IMR-90 (cell line): ENCODE measurements around the gene SLC26A11. TPM values are rescaled to one million over a fixed set of nuclear protein-coding genes. Genes with fewer than 3 reads are reported as not detected.

Experiments
- ATAC-seq: fragments of 200-7000 bp; cut with Tn5 transposase; 2 replicates; pipeline ENCODE4 v1.9.1; 2020; ENCODE audit warnings: low read depth, mild to moderate bottlenecking, moderate library complexity
- BruUV-seq: library from RNA; stranded (reverse); fragments of 400-500 nt; replicated peaks from 2 replicates; lab custom pipeline; 2021; lab: Mats Ljungman, UMichigan
- CTCF ChIA-PET: fragments of 300-600 bp; formaldehyde crosslinking; extraction: SDS; loops from one replicate; lab custom pipeline; 2021; ENCODE audit warnings: antibody characterized with exemption; lab: Yijun Ruan, JAX
- POLR2A ChIA-PET: fragments of 300-600 bp; sonication (Branson Sonifier 250); formaldehyde crosslinking; loops from one replicate; lab custom pipeline; 2022; ENCODE audit warnings: antibody characterized with exemption; ENCODE audit not compliant: unreplicated experiment; lab: Charles Lee
- DNase-seq: peaks from one replicate; pipeline ENCODE4 v3.0.0; 2013
- H2AFZ ChIP-seq: replicated peaks from 2 replicates; pipeline ENCODE3; 2013; ENCODE audit warnings: low read length, mild to moderate bottlenecking; ENCODE audit not compliant: poor library complexity
- H2AK5ac ChIP-seq: 2 replicates; pipeline ENCODE4 v1.6.1; 2013; ENCODE audit warnings: low read depth, low read length, inconsistent platforms
- H2AK9ac ChIP-seq: replicated peaks from 2 replicates; pipeline ENCODE3; 2013; ENCODE audit warnings: mild to moderate bottlenecking, low read depth, low read length, moderate library complexity; ENCODE audit not compliant: poor library complexity
- H2BK120ac ChIP-seq: 2 replicates; pipeline ENCODE4 v1.6.1; 2013; ENCODE audit warnings: low read depth, low read length, inconsistent platforms
- H2BK15ac ChIP-seq: 3 replicates; pipeline ENCODE4 v1.6.1; 2013; ENCODE audit warnings: low read depth, low read length, inconsistent platforms
- H2BK20ac ChIP-seq: 2 replicates; pipeline ENCODE4 v1.6.1; 2013; ENCODE audit warnings: low read depth, mild to moderate bottlenecking, inconsistent platforms, low read length, moderate library complexity
- H2BK5ac ChIP-seq: 2 replicates; pipeline ENCODE4 v1.6.1; 2013; ENCODE audit warnings: mild to moderate bottlenecking, low read depth, low read length, inconsistent platforms; ENCODE audit not compliant: poor library complexity, severe bottlenecking
- H3K14ac ChIP-seq: replicated peaks from 2 replicates; pipeline ENCODE4 v1.6.1; 2013; ENCODE audit warnings: low read depth, low read length, inconsistent platforms
- H3K18ac ChIP-seq: 2 replicates; pipeline ENCODE4 v1.6.1; 2013; ENCODE audit warnings: low read depth, low read length, control low read depth
- H3K23ac ChIP-seq: 2 replicates; pipeline ENCODE4 v1.6.1; 2013; ENCODE audit warnings: low read depth, low read length, inconsistent platforms
- H3K27ac ChIP-seq: 2 replicates; pipeline ENCODE4 v1.5.1; 2013; ENCODE audit warnings: mild to moderate bottlenecking, control low read depth, low read length; ENCODE audit not compliant: insufficient read depth
- H3K27me3 ChIP-seq: 2 replicates; pipeline ENCODE4 v1.6.1; 2013; ENCODE audit warnings: low read length; ENCODE audit not compliant: control insufficient read depth, insufficient read depth
- H3K36me3 ChIP-seq: 2 replicates; pipeline ENCODE4 v1.6.1; 2013; ENCODE audit warnings: low read length, mixed read lengths; ENCODE audit not compliant: control insufficient read depth, insufficient read depth
- H3K4ac ChIP-seq: 2 replicates; pipeline ENCODE4 v1.6.1; 2013; ENCODE audit warnings: low read depth, low read length, inconsistent platforms
- H3K4me1 ChIP-seq: 2 replicates; pipeline ENCODE4 v1.6.1; 2013; ENCODE audit warnings: low read length, mixed read lengths; ENCODE audit not compliant: control insufficient read depth, insufficient read depth
- H3K4me2 ChIP-seq: 2 replicates; pipeline ENCODE4 v1.6.1; 2013; ENCODE audit warnings: low read depth, mild to moderate bottlenecking, control low read depth, low read length, moderate library complexity
- H3K4me3 ChIP-seq: 2 replicates; pipeline ENCODE4 v1.5.1; 2013; ENCODE audit warnings: low read depth, mild to moderate bottlenecking, control low read depth, low read length, moderate library complexity; ENCODE audit not compliant: insufficient read depth
- H3K56ac ChIP-seq: 2 replicates; pipeline ENCODE4 v1.6.1; 2013; ENCODE audit warnings: low read length, inconsistent platforms; ENCODE audit not compliant: insufficient read depth; ENCODE audit errors: extremely low read depth
- H3K79me1 ChIP-seq, 2 experiments: 2 replicates each; pipeline ENCODE4 v1.6.1; 2013; ENCODE audit warnings: low read length in 2 of 2, inconsistent platforms in 1 of 2, low read depth in 1 of 2
- H3K9ac ChIP-seq: 2 replicates; pipeline ENCODE4 v1.6.1; 2013; ENCODE audit warnings: low read depth, low read length, control low read depth
- H3K9me1 ChIP-seq: 2 replicates; pipeline ENCODE4 v1.6.1; 2013; ENCODE audit warnings: low read length, inconsistent platforms; ENCODE audit not compliant: insufficient read depth
- H3K9me3 ChIP-seq: 2 replicates; pipeline ENCODE4 v1.6.1; 2013; ENCODE audit warnings: low read length; ENCODE audit not compliant: control insufficient read depth, insufficient read depth
- H4K20me1 ChIP-seq: 2 replicates; pipeline ENCODE4 v1.6.1; 2013; ENCODE audit warnings: low read length, inconsistent platforms; ENCODE audit not compliant: insufficient read depth
- H4K5ac ChIP-seq: 2 replicates; pipeline ENCODE4 v1.6.1; 2013; ENCODE audit warnings: mild to moderate bottlenecking, low read depth, low read length, control low read depth
- H4K8ac ChIP-seq, 2 experiments: 2 replicates each; pipeline ENCODE4 v1.6.1; 2013; ENCODE audit warnings: low read depth in 2 of 2, low read length in 2 of 2, control low read depth in 1 of 2, inconsistent platforms in 1 of 2
- H4K91ac ChIP-seq: 2 replicates; pipeline ENCODE4 v1.6.1; 2013; ENCODE audit warnings: low read depth, low read length, inconsistent platforms; ENCODE audit not compliant: insufficient read depth
- BHLHE40 ChIP-seq: fragments of 150-350 bp; IDR thresholded peaks from 2 replicates; pipeline ENCODE4 v1.6.1; 2016; ENCODE audit warnings: mild to moderate bottlenecking, low read depth, low read length
- CEBPB ChIP-seq: IDR thresholded peaks from 2 replicates; pipeline ENCODE4 v1.6.1; 2012; ENCODE audit warnings: low read depth, low read length, improper control_type of control experiment
- CHD1 ChIP-seq: IDR thresholded peaks from 2 replicates; pipeline ENCODE4 v1.6.1; 2012; ENCODE audit warnings: low read depth, low read length, improper control_type of control experiment
- CTCF ChIP-seq: conservative IDR thresholded peaks from 2 replicates; pipeline ENCODE4 v1.5.1; 2012; ENCODE audit warnings: mild to moderate bottlenecking, low read depth, low read length, improper control_type of control experiment
- FOS ChIP-seq: fragments of 150-350 bp; IDR thresholded peaks from 2 replicates; pipeline ENCODE4 v1.6.1; 2016; ENCODE audit warnings: low read depth, low read length
- MAFK ChIP-seq: IDR thresholded peaks from 2 replicates; pipeline ENCODE4 v1.6.1; 2012; ENCODE audit warnings: low read depth, low read length, improper control_type of control experiment
- MAZ ChIP-seq: IDR thresholded peaks from 2 replicates; pipeline ENCODE4 v1.6.1; 2012; ENCODE audit warnings: low read depth, mild to moderate bottlenecking, low read length, improper control_type of control experiment, moderate library complexity, borderline replicate concordance
- MXI1 ChIP-seq: IDR thresholded peaks from 2 replicates; pipeline ENCODE4 v1.6.1; 2012; ENCODE audit warnings: low read depth, mild to moderate bottlenecking, low read length, moderate library complexity, borderline replicate concordance
- NFE2L2 ChIP-seq: fragments of 150-350 bp; IDR thresholded peaks from 2 replicates; pipeline ENCODE4 v1.6.1; 2016; ENCODE audit warnings: low read depth, mild to moderate bottlenecking, low read length
- RAD21 ChIP-seq: IDR thresholded peaks from 2 replicates; pipeline ENCODE4 v1.6.1; 2012; ENCODE audit warnings: low read length, improper control_type of control experiment
- RFX5 ChIP-seq: IDR thresholded peaks from 2 replicates; pipeline ENCODE4 v1.8.0; 2012; ENCODE audit warnings: low read depth, mild to moderate bottlenecking, low read length, moderate library complexity
- SMC3 ChIP-seq: fragments of 150-350 bp; IDR thresholded peaks from 2 replicates; pipeline ENCODE4 v1.6.1; 2016; ENCODE audit warnings: low read depth, mild to moderate bottlenecking, antibody characterized with exemption, low read length, moderate library complexity
- WGBS, 2 experiments: methylation state at CpG; one replicate each; pipeline versions ENCODE4 v1.1.5 to v1.1.7; 2013; ENCODE audit warnings: missing lambda C conversion rate in 2 of 2; ENCODE audit not compliant: insufficient read length in 1 of 2; ENCODE audit errors: extremely low coverage in 2 of 2; 5-methylcytosine and 5-hydroxymethylcytosine counted together
- dilution Hi-C: fragments of 300-500 bp; cut with HindIII; formaldehyde crosslinking; loops from one replicate; pipeline ENCODE4 v1.14.3; 2018; ENCODE audit warnings: low sequenced_read_pairs; ENCODE audit not compliant: unreplicated experiment
- in situ Hi-C: fragments of 300-500 bp; cut with MboI; formaldehyde crosslinking; loops from 3 replicates; pipeline ENCODE4 v1.14.3; 2019; ENCODE audit warnings: low sequenced_read_pairs, inconsistent platforms, mixed read lengths
- intact Hi-C: fragments of 100-400 bp; cut with micrococcal nuclease; formaldehyde crosslinking; loops from 2 replicates; pipeline ENCODE4 v1.10.0; 2022
- polyA plus RNA-seq, 3 experiments: library from polyadenylated mRNA; depleted of rRNA; stranded (reverse); fragments of >200 nt; gene quantifications; 2 replicates each; pipeline ENCODE4 v1.2.3, GENCODE V29; 2012; ENCODE audit warnings: low replicate concordance in 1 of 3
- total RNA-seq: library from RNA; depleted of rRNA; stranded (reverse); fragments of >200 nt; gene quantifications from 2 replicates; pipeline ENCODE4 v1.2.3, GENCODE V29; 2012

Gene SLC26A11
- total and polyA plus RNA-seq, 2 of the 4 experiments (the other 2 are of a cell fraction), result 3.2 to 15.6 TPM

DNA sequence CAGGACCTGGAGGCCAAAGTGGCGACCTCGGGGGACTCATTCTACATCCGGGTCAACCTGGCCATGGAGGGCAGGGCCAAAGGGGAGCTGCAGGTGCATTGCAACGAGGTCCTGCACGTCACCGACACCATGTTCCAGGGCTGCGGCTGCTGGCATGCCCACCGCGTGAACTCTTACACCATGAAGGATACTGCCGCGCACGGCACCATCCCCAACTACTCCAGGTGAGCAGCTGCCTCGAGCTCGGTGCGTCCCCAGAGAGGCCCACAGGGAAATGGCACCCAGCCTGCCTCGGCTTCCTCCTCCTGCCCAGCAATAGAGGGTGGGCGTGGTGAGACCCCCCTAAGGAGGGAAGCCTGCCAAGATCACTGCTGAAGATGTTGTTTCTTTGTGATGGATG lies 18.0 kb upstream of the SLC26A11 start:
- 84% methylated on average over 8 of the region's 17 CpGs; no CpG with 5 or more reads in 1 of the 2 experiments for WGBS, 2 experiments
- H3K18ac ChIP-seq, result no peak overlapping the region
- no peaks in the 10 kb centered on the region for H3K79me1 ChIP-seq
- H3K9me1 ChIP-seq, result peaks cover 3% of the 10 kb centered on the region; the same call in 1 of the 2 replicates
- H3K9ac ChIP-seq, result no peak overlapping the region
- no peak overlapping the region for H3K56ac ChIP-seq
- no peak overlapping the region for H2AK5ac ChIP-seq
- no peak overlapping the region for H4K5ac ChIP-seq
- no peak overlapping the region for H3K4me2 ChIP-seq
- intact Hi-C loops, result no loop called here
- H4K91ac ChIP-seq, result no peak overlapping the region
- H3K27me3 ChIP-seq, result no peaks in the 10 kb centered on the region
- BruUV-seq, result no TSS peak
- H2BK20ac ChIP-seq, result no peak overlapping the region
- H3K4me1 ChIP-seq, result no peaks in the 10 kb centered on the region
- no peak overlapping the region for H3K23ac ChIP-seq
- no peaks in the 10 kb centered on the region for H3K9me3 ChIP-seq
- H2BK120ac ChIP-seq, result no peak overlapping the region
- ChIA-PET POLR2A (no interaction called here), CTCF (interaction anchor here (0.6 kb wide), 1 partner anchor 1967 kb away, joined by 3 read pairs; no protein-coding TSS in a partner anchor)
- no peaks in the 10 kb centered on the region for H3K36me3 ChIP-seq
- no peak overlapping the region for H3K4me3 ChIP-seq
- H3K27ac ChIP-seq, result no peak overlapping the region
- H3K14ac ChIP-seq, result no peak overlapping the region
- TF ChIP-seq MAFK (no peak), CTCF (no peak), CHD1 (no peak), RAD21 (no peak), NFE2L2 (no peak), BHLHE40 (no peak), SMC3 (no peak), MAZ (no peak), CEBPB (no peak), MXI1 (no peak), FOS (no peak), RFX5 (no peak)
- in situ Hi-C loops, result no loop called here
- no peak overlapping the region for H2BK15ac ChIP-seq
- no peaks in the 10 kb centered on the region; the same call in 1 of the 2 replicates for H4K20me1 ChIP-seq
- no peak overlapping the region for H4K8ac ChIP-seq
- DNase-seq (no peak), ATAC-seq (no peak)
- H2BK5ac ChIP-seq, result no peak overlapping the region
- no peak overlapping the region for H3K4ac ChIP-seq
- no peak overlapping the region for H2AFZ ChIP-seq
- dilution Hi-C loops, result no loop called here
- no peak overlapping the region for H2AK9ac ChIP-seq
